Panc1 (cell line): ENCODE results near the gene IFNLR1.

ENCODE experiments used
- CTCF ChIP-seq: fragments of 450-650 bp; IDR thresholded peaks from 2 replicates; pipeline ENCODE4 v1.5.1; 2017; ENCODE audit warnings: mild to moderate bottlenecking
- POLR2AphosphoS5 ChIP-seq: IDR thresholded peaks from 2 replicates; pipeline ENCODE4 v1.6.1; 2012; ENCODE audit warnings: mild to moderate bottlenecking, low read depth, low read length, moderate library complexity
- REST ChIP-seq, 2 experiments: IDR thresholded peaks; 2 replicates each; pipeline ENCODE4 v1.6.1; 2011 to 2012; ENCODE audit warnings: low read depth in 2 of 2, control low read depth in 1 of 2, low read length in 1 of 2, mild to moderate bottlenecking in 1 of 2, moderate library complexity in 1 of 2; ENCODE audit not compliant: insufficient read depth in 1 of 2
- SIN3A ChIP-seq: IDR thresholded peaks from 2 replicates; pipeline ENCODE4 v1.6.1; 2012; ENCODE audit warnings: low read depth, mild to moderate bottlenecking, low read length, moderate library complexity, borderline replicate concordance; ENCODE audit not compliant: insufficient read depth
- TCF7L2 ChIP-seq: IDR thresholded peaks from 2 replicates; pipeline ENCODE4 v1.6.1; 2011; ENCODE audit warnings: mild to moderate bottlenecking, low read depth, low read length, inconsistent platforms

GRCh38 chr1:24224761-24225160 lies 37.7 kb upstream of the IFNLR1 start:
- TF ChIP-seq CTCF (no peak), POLR2AphosphoS5 (no peak), TCF7L2 (no peak), SIN3A (no peak), REST (IDR thresholded peaks at IDR 0.05; ENCODE audit: insufficient read depth in 1 of 2, low read depth in 2 of 2, low read length in 1 of 2) (no peak)
